ENCODE measurements around the gene CLIC5.

The CLIC5 gene

DNA sequence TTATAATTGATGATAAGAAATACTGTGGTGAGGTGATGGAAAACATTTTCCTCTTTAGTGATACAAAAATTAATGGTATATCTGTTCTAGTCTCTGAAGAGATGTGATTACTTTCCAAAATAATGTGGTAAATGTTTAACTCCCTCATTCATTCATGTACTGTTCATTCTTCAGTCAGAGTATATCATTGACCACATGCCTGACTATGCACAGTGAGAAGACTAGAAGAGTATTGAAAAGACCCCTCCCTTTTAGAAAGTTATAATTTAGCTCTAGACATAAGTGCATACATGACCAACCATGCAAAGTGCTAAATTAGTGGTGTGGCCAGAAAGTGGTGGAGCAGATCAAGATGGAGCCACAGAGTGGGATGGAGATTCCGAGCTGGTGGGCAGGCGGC, 133.0 kb downstream of the CLIC5 start:
- no peak for DNase-seq

GRCh38 chr6:45881705-45882467, 133.8 kb downstream of the CLIC5 start:
- no peak for DNase-seq

DNA sequence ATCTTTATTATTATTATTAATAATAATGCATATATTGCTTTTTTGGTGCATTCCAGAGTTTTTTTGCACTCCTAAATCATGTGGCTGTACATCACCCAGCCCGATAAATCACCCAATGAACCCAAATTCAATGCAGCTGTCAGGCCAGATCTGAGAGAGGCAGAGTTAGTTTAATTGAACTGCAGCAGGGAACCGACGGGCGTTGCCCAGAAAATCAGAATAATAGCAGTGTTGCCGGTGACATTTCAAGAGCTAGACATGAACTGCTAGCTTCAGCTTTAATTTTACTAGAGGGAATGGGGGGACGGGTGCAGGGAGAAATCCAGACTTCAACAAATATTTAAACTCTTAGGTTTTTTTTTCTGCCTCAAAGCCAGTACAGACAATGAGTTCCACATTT, 135.0 kb downstream of the CLIC5 start:
- DNase-seq: no peak

DNA sequence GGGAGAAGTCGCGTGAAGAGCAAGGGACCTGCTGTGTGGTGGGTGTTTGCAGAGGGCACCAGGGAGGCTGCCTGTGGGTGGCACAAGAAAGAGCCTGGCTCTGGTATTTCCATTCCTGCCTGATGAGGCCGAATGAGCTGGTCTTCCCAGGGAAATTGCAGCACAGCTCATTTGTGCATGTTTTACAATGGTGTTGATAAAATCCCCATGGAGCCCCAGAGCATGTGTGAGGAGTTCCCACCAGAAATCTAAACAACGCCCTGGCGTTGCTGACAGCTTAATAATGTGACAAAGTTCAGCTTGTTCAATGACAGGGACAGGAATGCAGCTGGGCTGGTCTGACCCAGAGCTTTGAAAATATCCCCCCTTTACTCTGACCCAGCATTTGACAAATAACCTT, 135.5 kb downstream of the CLIC5 start:
- no peak for DNase-seq

DNA sequence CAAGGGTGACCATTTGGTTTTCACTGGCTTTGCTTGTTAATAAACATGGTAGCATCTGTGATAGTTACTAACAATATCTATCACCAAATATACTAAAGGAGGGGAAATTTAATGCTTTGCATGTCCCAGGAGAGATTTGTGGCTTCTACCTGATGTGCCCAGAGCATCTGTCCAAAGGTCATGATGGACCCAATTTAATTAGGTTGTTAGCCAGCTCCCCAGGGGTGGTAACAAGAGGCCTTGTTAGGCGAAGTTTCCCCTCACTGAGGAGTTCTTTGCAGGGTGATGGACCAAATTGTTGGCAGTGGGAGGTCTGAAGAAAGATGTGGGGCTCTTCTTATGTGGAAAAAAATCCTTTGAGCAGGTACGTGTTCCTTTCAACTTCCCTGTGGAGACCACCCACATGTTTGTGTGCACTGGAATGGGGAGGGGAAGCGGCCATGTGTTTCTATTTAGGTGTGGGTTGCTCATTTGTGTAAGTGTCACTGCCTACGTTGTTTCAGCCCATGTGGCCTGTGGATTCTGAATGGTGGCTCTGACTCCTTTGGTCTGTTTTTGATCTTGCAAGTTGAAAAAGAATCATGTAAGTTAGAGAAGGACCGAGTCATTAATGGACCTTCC, 137.6 kb downstream of the CLIC5 start:
- DNase-seq: no peak

- DNase-seq: no peak
Measured at GRCh38 chr6:45872827-45873365, 142.8 kb downstream of the CLIC5 start.

- no peak for DNase-seq
Measured at GRCh38 chr6:45870531-45870930, 145.1 kb downstream of the CLIC5 start.

- no peak for DNase-seq
Measured at GRCh38 chr6:45864651-45865050, 151.0 kb downstream of the CLIC5 start.

GRCh38 chr6:45858691-45859090, 157.0 kb downstream of the CLIC5 start:
- no peak for DNase-seq

GRCh38 chr6:45857827-45858226, 157.8 kb downstream of the CLIC5 start:
- no peak for DNase-seq

DNA sequence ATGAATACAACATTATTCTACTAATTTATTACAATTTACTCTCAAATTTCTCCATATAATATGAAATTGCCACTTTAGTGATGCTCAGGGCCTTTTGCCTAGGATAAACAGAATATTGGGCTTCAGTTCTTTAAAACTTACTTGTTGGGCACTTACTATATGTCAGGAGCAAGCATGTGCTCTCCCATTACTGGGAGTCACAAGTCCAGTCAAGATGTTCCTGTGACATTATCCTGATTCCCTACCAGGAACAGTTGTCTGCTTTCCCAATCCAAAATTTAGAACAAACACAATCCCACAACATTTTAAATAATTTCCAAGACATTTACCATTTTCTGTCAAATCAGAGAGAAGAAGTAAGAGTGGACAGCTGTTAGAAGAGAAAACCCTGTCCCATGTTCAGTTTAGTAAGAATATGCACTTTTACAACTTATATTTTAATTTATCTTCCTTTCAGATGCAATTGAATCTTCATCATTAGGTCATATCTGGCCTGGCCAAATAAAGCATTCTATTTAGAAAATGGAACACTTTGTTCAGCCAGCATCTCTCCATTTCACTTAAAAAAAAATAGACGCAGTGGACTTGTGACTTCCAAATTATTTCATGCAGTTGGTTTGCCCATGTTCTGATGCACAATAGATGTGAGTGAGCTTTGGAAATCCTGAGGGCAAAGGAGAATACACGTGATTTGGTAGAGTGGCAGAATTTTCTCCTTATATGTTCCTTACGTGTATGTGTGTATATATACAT, 159.8 kb downstream of the CLIC5 start:
- no peak for DNase-seq

DNA sequence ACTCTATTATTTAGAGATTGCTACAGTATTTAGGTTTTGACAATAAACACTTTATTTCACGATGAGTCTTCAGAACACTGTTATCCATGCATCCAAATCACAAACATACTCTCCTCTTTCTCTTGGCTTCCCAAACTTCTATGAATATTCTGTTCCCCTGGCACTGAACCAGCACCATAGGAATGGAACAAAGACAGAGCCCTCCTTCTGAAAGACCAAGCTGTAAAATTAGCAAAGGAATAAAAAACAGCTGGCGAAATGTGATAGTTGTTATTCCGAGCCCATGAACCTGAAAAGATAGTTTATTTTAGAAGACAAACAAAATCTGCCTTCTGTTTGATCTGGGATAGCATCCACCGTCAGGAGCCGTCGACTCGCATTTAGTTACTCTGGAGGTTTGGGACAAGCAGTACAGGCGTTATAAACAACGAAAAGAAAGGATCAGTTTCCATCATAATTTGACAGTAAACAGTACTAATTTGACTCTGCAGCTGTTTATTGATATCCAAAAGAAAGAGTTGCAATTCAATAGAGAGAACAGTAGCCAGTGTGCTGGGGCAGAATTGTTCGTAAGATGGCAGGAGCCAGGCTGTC, 161.4 kb downstream of the CLIC5 start:
- DNase-seq: no peak

DNA sequence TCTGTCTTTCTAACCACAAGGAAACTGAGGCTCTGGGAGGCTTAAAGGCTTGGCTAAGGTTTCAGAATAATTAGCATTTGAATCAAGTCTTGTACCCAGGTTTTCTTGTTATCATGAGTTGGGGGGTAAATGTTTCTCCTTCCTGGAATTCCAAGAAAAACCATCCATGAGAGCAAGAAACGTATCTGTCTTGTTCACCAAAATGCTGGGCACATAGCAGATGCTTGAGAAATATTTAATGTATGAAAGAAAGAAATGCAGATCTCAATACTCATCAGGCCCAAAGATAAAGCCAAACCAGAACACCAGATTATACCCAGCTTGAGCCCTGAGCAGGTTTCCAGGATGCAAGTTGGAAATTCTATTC, 164.6 kb downstream of the CLIC5 start:
- DNase-seq: no peak

DNA sequence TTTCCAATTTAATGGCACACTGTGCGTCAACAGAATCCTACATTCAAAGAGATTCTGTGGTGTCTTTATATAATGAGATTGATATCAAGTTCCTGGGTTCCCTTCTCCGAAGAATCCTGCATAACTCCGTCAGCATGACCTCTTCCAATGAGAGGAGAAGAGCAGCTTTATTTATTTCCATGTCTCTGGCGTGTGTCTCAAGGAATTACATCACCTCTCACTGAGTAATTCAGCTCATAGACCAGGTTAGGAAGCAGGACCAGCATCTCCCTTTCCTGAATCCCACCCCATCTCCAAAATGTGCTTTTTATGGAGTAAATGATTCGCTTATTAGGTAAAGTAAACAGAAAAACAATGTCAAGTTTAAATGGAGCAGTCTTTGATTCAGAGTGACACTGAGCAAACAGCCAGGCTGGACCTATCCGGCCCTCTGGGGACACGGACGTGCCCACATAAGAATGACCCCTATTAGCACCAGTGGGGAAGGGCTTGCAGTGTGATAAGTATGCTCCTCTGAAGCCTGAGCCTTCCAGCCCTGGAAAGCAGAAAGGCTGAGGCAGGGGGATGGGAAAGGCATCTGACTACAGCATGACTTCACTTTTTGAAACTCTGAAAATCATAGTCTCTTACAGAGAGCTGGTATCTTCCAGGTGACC, 165.2 kb downstream of the CLIC5 start:
- DNase-seq: no peak

- no peak for DNase-seq
Measured at GRCh38 chr6:45845567-45845966, 170.1 kb downstream of the CLIC5 start.

DNA sequence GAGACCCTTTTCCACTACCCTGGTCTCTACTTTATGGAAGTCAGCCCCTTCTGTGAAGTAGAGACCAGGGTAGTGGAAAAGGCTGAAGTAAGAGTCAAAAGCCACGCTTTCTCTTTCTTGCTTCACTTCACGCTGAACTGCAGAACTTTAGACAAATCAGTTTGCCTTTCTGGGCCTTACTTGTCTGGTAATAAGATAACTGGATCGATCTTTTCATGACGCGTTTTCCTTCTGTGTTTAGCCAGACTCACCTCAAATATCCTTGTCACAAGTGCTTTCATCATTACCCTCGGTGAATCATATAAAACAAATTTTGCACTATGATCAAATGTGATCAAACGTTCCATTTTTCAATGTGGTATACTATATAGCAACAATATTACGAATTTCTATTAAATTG, 170.7 kb downstream of the CLIC5 start:
- no peak for DNase-seq

DNA sequence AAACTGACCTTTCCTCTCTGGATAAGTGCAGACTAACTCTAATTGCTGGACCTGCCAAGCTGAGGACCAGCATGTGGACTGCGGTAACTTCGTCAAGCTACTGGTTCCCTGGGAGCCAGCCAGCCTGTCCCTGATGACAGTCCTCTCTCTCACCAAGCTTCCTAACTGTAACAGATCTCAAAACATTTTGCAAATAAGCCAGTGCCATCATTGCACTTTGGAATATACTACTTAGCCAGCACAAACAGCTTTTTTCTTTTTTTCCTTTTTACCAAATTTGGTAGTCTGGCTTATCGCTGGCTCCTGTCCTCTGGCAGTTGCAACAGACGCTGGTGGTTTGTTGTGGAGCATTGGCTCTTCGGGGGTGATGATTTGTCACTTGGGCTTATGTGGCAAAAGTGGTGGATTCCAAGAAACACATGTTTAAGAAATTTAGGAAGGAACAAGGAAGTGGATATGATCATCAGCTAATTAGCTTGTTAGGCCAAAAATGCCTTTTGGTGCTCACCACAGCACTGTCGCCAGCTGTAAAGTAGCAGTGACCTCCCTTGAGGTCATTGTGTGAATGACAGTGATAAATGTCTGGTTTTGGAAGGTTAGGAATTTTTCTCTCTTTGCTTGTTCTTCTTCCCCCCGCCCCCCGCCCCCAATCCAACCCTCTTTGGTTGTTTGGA, 171.7 kb downstream of the CLIC5 start:
- no peak for DNase-seq

- no peak for DNase-seq
Measured at GRCh38 chr6:45841062-45841461, 174.6 kb downstream of the CLIC5 start.

- DNase-seq: no peak
Measured at GRCh38 chr6:45838996-45839395, 176.7 kb downstream of the CLIC5 start.

DNA sequence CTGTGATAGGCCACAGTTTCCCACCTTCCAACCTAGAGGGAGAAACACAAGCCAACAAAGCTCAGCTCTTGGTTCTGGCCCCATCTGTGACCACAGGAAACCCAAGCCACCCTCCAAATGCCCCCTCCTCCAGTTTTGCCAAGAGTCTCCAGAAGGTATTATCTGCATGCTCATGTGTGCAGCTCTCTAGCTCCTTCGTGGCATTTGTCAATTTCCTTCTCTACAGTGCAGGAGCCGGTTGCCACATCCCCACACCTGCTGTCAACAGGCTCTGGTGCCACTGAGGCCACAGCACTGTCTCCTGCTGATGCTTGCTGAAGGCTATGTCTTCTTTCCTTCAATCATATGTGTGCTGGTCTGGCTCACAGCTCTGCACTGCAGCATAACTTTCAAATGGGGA, 177.2 kb downstream of the CLIC5 start:
- DNase-seq: no peak

DNA sequence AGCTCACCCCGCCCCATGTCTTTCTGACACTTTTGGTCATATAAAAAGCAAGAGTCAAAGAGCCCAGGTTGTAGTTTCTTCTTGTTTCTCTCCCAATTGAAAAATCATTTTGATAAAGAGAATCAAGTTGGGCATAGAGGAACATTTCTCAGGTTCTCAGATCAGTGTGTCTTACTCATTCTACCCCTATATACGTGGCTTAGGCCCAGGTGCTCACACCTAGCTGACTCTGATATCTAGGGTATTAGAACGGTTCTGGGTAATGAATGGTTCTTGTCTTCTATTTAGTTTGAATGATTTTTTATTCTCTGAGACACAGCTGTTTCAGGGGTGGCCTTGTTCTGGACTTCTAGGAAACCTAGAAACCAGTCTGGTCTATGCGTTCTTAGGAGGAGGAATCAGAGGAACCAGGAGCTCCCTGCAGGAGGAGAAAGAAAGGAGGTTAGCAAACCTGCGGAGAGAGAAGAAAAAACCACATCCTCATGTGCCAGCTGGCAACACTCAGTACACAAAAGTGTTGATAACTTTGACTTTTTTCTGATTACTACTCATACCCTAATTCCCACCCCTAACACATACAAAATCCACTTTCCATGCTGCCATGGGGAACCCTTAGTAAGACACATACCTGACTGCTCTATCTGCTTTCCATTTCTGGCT, 178.0 kb downstream of the CLIC5 start:
- DNase-seq: no peak

DNA sequence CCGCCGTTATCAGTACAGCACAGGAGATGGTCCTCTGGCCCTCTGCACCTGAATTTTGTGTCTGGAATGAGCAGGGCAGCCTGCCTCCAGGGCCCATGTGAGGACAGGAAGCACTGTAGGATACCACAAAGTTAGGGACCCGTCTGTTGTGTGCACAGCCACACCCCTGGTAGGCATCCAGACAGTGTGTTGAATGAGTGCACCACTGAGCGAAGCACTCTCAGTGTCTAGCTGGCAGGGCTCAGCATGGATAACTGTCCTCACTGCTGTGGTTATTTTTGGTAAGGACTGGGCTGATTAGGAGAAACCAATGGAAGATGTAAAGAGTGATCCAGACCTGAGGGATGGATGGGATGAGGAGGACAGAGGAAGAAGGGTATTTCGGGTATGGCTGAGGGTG, 178.7 kb downstream of the CLIC5 start:
- DNase-seq: no peak
